Activated CD8-positive, alpha-beta memory T cell treated with anti-CD3 and anti-CD28 coated beads, Interleukin-2, amount 10 ng/mL, durations not matched to agents 7 days and 5 days (primary cell): Measurements from ENCODE around the gene MRPS35. TPM values are rescaled to one million over a fixed set of nuclear protein-coding genes. Genes with fewer than 3 reads are reported as not detected.

Source experiments
- ATAC-seq: fragments of 150-1000 bp; cut with Tn5 transposase; one replicate; pipeline ENCODE4 v1.10.0; 2021; ENCODE audit warnings: moderate library complexity
- CTCF ChIA-PET: fragments of 350-600 bp; sonication (Branson Sonifier 250); formaldehyde crosslinking; loops from one replicate; lab custom pipeline; 2021; ENCODE audit warnings: antibody characterized with exemption; lab: Charles Lee
- DNase-seq: peaks from one replicate; pipeline ENCODE4 v3.0.0-alpha.2; 2020
- H3K27ac Mint-ChIP-seq: one replicate; pipeline ENCODE4 v1.8.0; 2021; ENCODE audit warnings: mild to moderate bottlenecking, mixed read lengths
- H3K27me3 Mint-ChIP-seq: one replicate; pipeline ENCODE4 v1.8.0; 2021; ENCODE audit warnings: mixed read lengths
- H3K36me3 Mint-ChIP-seq: one replicate; pipeline ENCODE4 v1.8.0; 2021; ENCODE audit warnings: mild to moderate bottlenecking, mixed read lengths
- H3K4me1 Mint-ChIP-seq: one replicate; pipeline ENCODE4 v1.8.0; 2021; ENCODE audit warnings: mixed read lengths
- H3K4me3 Mint-ChIP-seq: one replicate; pipeline ENCODE4 v1.8.0; 2021; ENCODE audit warnings: mild to moderate bottlenecking, moderate library complexity, mixed read lengths
- H3K9me3 Mint-ChIP-seq: one replicate; pipeline ENCODE4 v1.8.0; 2022; ENCODE audit warnings: low read depth, mixed read lengths
- total RNA-seq, 2 experiments: library from RNA; stranded (reverse); gene quantifications; one replicate each; pipeline ENCODE4 v1.2.3, GENCODE V29; 2021

Gene MRPS35
- total RNA-seq, 2 experiments from 2014 or later, result 28.8 to 39.9 TPM

DNA sequence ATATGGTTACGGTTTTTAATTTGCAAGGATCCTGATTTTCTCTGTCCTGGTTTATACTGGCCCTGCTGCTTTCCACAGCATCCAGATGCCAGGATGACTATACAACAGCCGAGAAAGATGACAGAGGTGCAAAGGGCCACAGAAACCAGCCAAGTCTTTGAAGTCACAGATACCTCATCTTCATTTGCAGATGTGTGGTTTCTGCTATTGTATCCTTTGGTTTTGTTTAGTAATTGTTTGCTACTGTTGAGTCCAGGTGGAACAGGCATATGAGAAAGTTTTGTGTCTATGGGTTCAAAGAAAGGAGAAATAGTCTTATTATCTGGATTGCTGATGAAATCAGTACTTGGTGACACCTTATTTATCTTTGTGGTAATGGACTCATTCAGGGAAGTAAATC is 52.1 kb downstream of the MRPS35 start:
- Mint-ChIP-seq H3K36me3 (no peaks in the 10 kb centered on the region), H3K27me3 (no peaks in the 10 kb centered on the region), H3K4me1 (peaks cover 10% of the 10 kb centered on the region), H3K9me3 (no peaks in the 10 kb centered on the region), H3K27ac (no peak overlapping the region), H3K4me3 (no peak overlapping the region)
- CTCF ChIA-PET, result interaction anchor here (1.0 kb wide), 1 partner anchor 1309 kb away, joined by 3 read pairs; no protein-coding TSS in a partner anchor
- ATAC-seq (peak; percentile 51), DNase-seq (no peak)

DNA sequence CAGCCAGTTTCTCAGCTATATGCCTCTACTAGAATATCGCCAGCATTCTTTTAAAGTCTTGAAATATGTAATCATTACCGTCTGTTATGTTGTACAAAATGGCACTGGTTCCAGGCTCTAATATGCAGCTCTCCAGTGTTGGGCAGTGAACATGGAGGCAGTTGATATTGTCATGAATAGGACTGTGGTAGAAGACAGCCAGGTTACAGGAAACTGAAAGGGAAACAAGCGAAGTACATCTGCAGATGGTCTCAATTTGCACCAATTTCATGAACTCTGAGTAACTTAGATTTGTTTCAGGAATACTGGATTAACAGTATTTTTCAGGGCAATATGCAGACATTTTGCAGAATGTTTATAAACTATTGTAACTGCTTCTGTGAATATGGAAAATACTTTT is 56.0 kb downstream of the MRPS35 start:
- ATAC-seq (no peak), DNase-seq (no peak)
- H3K4me1 Mint-ChIP-seq, result peaks cover 10% of the 10 kb centered on the region
- CTCF ChIA-PET, result interaction anchor here (1.2 kb wide), 1 partner anchor 54 kb away, joined by 3 read pairs; no protein-coding TSS in a partner anchor
- no peak overlapping the region for H3K27ac Mint-ChIP-seq
- peaks cover 8% of the 10 kb centered on the region for H3K27me3 Mint-ChIP-seq
- no peaks in the 10 kb centered on the region for H3K36me3 Mint-ChIP-seq
- H3K4me3 Mint-ChIP-seq, result no peak overlapping the region
- no peaks in the 10 kb centered on the region for H3K9me3 Mint-ChIP-seq

DNA sequence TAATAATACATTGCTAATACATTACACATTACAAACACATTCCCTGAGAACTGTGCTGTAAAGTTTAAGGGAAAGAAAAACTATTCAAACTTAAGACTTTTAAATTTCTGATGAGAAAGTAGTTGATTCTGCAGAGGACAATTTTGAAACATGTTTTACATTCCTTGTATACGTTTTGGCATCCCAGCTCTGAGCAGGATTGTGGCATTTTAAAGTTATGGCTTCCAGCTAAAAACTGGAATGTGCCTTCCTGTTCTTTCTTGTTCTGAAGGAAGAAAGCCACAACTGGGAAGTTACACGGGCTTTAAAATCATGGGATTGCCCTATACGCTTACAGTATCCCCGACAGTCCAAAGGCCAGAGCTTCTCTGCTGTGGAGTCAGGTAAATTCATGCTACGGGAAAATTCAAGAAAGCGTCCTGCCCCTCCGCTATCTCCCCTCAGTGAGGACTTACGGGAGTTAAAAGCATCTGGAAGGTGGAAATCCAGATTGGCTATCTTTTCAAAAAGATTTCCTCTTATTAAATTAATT is 58.6 kb downstream of the MRPS35 start:
- no peak for ATAC-seq
- Mint-ChIP-seq H3K27me3 (peaks cover 20% of the 10 kb centered on the region), H3K36me3 (no peaks in the 10 kb centered on the region), H3K4me3 (no peak overlapping the region), H3K4me1 (peaks cover 7% of the 10 kb centered on the region), H3K27ac (no peak overlapping the region), H3K9me3 (no peaks in the 10 kb centered on the region)
- CTCF ChIA-PET, result interaction anchor here (0.6 kb wide), 1 partner anchor 11 kb away, joined by 3 read pairs; the partner anchor contains the start of genes KLHL42 and MANSC4
- no peak for DNase-seq

DNA sequence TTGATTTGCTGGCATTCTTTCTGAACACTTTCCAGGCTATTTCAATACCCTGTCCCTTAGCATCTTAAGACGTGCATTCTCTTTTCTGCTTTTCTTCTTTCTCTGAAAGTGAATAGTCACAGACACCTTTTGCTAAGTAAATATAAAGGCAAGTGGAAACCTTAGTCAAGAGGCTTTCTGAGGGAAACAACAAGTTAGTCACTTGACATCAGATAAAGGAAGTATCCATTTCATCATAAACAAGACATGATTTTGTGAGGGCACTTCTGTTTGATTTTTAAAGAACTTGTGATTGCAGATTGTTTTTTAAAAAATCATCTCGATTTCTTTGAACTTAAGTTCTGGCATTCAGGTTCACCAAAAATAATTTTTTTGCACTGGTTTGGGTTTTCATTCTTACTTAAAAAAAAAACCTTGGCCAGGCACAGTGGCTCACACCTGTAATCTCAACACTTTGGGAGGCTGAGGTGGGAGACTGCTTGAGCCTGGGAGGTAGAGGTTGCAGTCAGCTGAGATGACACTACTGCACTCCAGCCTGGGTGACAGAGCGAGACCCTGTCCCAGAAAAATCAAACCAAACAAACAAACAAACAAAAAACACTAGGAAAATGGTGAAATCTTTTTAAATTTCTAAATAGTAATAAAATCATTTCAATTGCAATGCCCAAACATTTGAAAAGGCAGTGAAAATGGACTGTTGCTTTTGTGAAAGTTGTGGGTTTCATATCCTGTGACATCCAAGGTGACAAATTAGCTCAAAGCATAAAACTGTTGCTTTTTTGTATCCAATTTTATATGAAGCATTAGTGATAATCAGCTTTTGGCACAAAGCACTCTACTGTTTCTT is 61.1 kb downstream of the MRPS35 start:
- H3K4me3 Mint-ChIP-seq, result no peak overlapping the region
- H3K27me3 Mint-ChIP-seq, result peaks cover 20% of the 10 kb centered on the region
- CTCF ChIA-PET, result interaction anchor here (1.2 kb wide), 1 partner anchor 49 kb away, joined by 3 read pairs; no protein-coding TSS in a partner anchor
- peaks cover 5% of the 10 kb centered on the region for H3K4me1 Mint-ChIP-seq
- DNase-seq (no peak), ATAC-seq (no peak)
- H3K27ac Mint-ChIP-seq, result no peak overlapping the region
- H3K36me3 Mint-ChIP-seq, result no peaks in the 10 kb centered on the region
- no peaks in the 10 kb centered on the region for H3K9me3 Mint-ChIP-seq

DNA sequence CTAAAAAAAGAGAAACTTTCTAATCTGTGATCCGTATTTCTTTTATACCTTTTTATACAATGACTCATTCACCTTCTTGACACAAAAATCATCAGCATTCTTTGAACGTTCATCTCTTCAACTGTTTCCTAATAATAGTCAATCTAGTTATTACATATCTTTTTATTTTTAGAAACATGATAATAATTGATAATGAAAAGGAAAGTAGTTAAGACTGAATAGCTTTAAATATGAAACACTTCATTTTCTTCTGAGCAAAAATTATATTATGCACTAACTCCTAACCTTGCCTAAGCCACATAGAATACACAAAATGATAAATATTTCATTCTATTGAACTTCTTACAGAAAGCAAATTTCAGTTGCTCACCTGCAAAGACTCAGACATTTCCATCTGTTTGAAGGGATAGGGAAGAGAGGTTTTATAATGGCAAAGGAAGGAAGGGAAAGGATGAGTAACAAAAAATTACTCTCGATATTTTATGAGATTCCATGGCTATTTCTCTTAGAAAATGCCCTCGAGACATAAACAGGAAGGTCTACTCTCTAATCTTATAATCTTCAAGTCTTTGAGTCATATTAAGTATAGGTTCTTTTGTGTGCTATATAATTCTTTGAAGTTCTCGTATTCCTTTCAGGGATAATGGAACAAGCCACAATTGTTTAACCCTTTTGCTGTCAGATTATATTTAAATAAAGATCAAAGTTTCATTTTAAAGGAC is 61.9 kb downstream of the MRPS35 start:
- Mint-ChIP-seq H3K4me3 (no peak overlapping the region), H3K27ac (no peak overlapping the region), H3K36me3 (peaks cover 1% of the 10 kb centered on the region), H3K27me3 (peaks cover 23% of the 10 kb centered on the region), H3K4me1 (peaks cover 5% of the 10 kb centered on the region), H3K9me3 (no peaks in the 10 kb centered on the region)
- CTCF ChIA-PET, result no interaction called here
- ATAC-seq, result no peak
- DNase-seq, result no peak

DNA sequence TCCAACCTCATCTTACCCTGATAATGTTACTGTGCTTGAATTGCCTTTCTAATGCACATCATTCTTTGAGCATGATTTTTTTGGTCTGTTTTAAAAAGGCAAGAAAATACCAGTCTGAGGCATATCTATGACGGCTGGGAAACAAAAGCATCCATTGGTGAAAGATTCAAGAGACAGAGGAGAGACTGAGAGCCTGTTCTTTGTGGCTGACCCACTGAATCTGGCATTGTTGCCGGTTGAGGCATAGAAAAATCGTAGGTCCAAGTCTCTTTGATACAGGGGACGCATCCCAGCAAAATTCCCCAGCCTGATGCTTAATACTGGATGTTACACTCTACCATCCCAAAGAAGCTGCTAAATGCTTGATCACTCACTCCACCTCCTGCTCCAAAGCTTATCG is 66.5 kb downstream of the MRPS35 start:
- no peaks in the 10 kb centered on the region for H3K9me3 Mint-ChIP-seq
- peaks cover 26% of the 10 kb centered on the region for H3K4me1 Mint-ChIP-seq
- ATAC-seq (no peak), DNase-seq (no peak)
- peaks cover 30% of the 10 kb centered on the region for H3K27me3 Mint-ChIP-seq
- CTCF ChIA-PET, result interaction anchor here (1.2 to 1.4 kb wide), 2 partner anchors 18 to 45 kb away, joined by 3 read pairs; no protein-coding TSS in a partner anchor
- H3K27ac Mint-ChIP-seq, result no peak overlapping the region
- H3K4me3 Mint-ChIP-seq, result no peak overlapping the region
- peaks cover 12% of the 10 kb centered on the region for H3K36me3 Mint-ChIP-seq

DNA sequence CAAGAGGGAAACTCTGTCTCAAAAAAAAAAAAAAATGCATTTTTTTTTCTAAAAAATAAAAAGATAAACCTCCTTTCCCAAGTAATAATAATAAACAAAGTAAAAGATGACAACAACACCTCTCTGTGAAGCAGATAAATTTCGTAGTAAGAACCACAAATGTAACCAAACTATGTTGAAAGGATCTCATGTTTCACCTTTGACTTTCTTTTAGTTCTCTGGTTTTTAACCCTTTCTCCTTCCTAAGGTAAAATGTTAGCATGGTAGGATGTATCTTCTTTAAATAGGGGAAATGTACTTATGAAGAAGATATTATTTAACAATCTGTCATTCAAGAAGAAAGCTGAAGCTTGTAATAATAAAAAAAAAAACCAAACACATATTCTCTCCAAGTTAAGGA is 67.6 kb downstream of the MRPS35 start:
- Mint-ChIP-seq H3K27me3 (peaks cover 25% of the 10 kb centered on the region), H3K4me3 (peak overlapping the region; percentile 30), H3K9me3 (no peaks in the 10 kb centered on the region), H3K36me3 (peaks cover 19% of the 10 kb centered on the region), H3K4me1 (peaks cover 29% of the 10 kb centered on the region), H3K27ac (no peak overlapping the region)
- ATAC-seq (no peak), DNase-seq (no peak)
- CTCF ChIA-PET, result no interaction called here

DNA sequence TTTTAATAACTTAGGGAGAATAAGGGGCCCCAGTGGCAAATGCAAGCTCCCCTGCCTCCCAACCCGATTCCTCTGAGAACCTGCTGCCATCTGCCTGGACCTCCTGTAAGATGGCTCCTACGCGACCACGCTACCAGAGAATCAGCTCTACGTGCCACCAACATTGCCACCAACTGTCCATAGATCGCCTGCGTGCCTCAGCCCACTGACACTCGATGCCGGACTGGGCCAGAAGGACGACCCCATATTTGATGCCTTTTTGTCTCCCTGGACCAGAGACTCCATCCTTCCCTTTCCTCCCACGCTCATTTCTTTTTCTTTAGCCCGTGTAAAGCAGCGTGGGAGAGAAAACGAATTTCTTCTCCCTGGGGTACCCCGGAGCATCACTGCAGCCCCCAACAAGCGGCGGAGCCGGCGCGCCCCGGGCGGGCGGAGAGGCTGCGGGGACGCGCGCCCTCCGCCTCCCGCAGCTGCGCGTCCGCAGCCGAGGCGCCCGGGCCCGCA is 68.8 kb downstream of the MRPS35 start:
- DNase-seq (no peak), ATAC-seq (peak; percentile 54)
- Mint-ChIP-seq H3K27ac (peak overlapping the region; percentile 70), H3K4me3 (peak overlapping the region; percentile 78), H3K4me1 (peaks cover 30% of the 10 kb centered on the region), H3K27me3 (peaks cover 18% of the 10 kb centered on the region), H3K36me3 (peaks cover 23% of the 10 kb centered on the region), H3K9me3 (no peaks in the 10 kb centered on the region)
- CTCF ChIA-PET, result interaction anchor here (1.1 to 2.2 kb wide), 8 partner anchors 9 to 739 kb away, joined by 3 to 8 read pairs (median 3); no protein-coding TSS in a partner anchor

DNA sequence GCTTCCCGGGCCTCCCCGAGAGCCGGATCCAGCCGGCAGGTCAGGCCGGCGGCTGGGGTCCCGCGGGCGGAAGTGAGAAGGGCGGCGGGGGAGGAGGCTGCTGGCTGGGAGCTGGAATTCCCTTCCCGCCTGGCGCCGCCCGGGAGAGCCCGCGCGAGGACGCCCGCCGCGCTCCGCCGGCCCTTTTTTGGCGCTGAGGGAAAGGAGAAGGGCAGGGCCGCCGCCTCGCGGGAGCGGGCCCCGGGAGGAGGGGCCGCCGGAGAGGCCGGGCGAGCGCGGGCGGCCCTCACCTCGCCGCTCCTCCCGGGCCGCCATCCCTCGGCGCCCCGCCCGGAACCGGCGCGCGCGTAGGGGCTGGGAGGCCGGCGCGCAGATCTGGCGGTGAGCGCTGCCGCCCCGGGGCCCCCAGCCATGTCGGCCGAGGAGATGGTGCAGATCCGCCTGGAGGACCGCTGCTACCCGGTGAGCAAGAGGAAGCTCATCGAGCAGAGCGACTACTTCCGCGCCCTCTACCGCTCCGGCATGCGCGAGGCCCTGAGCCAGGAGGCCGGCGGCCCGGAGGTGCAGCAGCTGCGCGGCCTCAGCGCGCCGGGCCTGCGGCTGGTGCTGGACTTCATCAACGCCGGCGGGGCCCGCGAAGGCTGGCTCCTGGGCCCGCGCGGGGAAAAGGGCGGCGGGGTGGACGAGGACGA is 69.4 kb downstream of the MRPS35 start, which contains the start of the genes KLHL42 and MANSC4:
Gene KLHL42 (plus strand): TSS at position 314 of the 692 bp plus-strand sequence. CDS start 98 bp downstream, at position 412.
Gene MANSC4 (minus strand): TSS at position 317 of the 692 bp plus-strand sequence. CDS start 8,960 bp downstream, outside the sequence.
- CTCF ChIA-PET, result interaction anchor here (0.6 to 2.2 kb wide), 9 partner anchors 8 to 739 kb away, joined by 3 to 8 read pairs (median 3); no protein-coding TSS in a partner anchor
- H3K4me1 Mint-ChIP-seq, result peaks cover 34% of the 10 kb centered on the region
- H3K36me3 Mint-ChIP-seq, result peaks cover 24% of the 10 kb centered on the region
- peak; percentile 78 for DNase-seq
- peak within 1 kb of the TSS; percentile 80 for H3K4me3 Mint-ChIP-seq
- peaks cover 18% of the 10 kb centered on the region for H3K27me3 Mint-ChIP-seq
- H3K9me3 Mint-ChIP-seq, result no peaks in the 10 kb centered on the region
- ATAC-seq, result peak; percentile 91
- peak within 1 kb of the TSS; percentile 75 for H3K27ac Mint-ChIP-seq

DNA sequence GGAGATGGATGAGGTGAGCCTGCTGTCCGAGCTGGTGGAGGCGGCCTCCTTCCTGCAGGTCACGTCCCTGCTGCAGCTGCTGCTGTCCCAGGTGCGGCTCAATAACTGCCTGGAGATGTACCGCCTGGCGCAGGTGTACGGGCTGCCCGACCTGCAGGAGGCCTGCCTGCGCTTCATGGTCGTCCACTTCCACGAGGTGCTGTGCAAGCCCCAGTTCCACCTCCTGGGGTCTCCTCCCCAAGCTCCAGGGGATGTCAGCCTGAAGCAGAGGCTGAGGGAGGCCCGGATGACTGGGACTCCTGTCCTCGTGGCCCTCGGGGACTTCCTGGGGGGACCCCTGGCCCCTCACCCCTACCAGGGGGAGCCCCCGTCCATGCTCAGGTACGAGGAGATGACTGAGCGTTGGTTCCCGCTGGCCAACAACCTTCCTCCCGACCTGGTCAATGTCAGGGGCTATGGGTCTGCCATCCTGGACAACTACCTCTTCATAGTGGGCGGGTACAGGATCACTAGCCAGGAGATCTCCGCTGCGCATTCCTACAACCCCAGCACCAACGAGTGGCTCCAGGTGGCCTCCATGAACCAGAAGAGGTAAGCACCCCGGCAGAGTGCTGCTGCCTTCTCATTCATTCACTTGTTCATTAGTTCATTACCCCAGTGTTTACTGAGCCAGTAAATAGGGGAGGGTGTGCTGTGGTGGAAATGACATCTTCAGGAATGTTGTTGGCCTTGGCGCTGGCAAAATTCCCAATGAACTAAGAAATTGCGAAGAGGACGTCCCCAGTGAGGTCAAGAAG is 70.2 kb downstream of the MRPS35 start:
- peak overlapping the region; percentile 80 for H3K4me3 Mint-ChIP-seq

DNA sequence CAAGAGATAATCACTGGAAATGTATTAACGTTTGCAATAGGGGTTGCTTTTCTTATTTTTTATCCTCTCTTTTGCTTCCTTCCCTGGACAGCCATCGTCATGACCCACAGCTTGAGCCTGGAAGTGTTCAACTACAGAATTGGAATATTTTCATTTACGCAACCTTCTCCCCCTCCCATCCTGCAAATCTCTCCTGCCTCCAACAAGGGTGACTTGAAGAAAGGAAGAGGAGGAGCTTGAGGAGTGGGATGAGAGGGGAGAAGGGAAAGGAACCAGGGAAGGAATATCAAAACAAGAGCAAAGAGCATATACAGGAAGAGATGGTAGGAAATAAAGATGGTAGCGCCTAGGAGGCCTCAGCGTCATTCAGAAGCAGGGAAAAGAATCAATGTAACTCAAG is 71.0 kb downstream of the MRPS35 start:
- CTCF ChIA-PET, result no interaction called here
- Mint-ChIP-seq H3K4me1 (peaks cover 44% of the 10 kb centered on the region), H3K4me3 (peak overlapping the region; percentile 80), H3K36me3 (peaks cover 24% of the 10 kb centered on the region), H3K27ac (no peak overlapping the region), H3K27me3 (peaks cover 18% of the 10 kb centered on the region), H3K9me3 (no peaks in the 10 kb centered on the region)
- no peak for DNase-seq
- ATAC-seq, result no peak

More for the DNA sequence above, 70.2 kb downstream of the MRPS35 start:
- Mint-ChIP-seq H3K36me3 (peaks cover 24% of the 10 kb centered on the region), H3K4me1 (peaks cover 38% of the 10 kb centered on the region), H3K27ac (peak overlapping the region; percentile 75), H3K9me3 (no peaks in the 10 kb centered on the region), H3K27me3 (peaks cover 18% of the 10 kb centered on the region)
- CTCF ChIA-PET, result interaction anchor here (0.6 to 2.2 kb wide), 7 partner anchors 12 to 740 kb away, joined by 3 to 8 read pairs (median 3); no protein-coding TSS in a partner anchor
- DNase-seq (peak; percentile 49), ATAC-seq (peak; percentile 43)

DNA sequence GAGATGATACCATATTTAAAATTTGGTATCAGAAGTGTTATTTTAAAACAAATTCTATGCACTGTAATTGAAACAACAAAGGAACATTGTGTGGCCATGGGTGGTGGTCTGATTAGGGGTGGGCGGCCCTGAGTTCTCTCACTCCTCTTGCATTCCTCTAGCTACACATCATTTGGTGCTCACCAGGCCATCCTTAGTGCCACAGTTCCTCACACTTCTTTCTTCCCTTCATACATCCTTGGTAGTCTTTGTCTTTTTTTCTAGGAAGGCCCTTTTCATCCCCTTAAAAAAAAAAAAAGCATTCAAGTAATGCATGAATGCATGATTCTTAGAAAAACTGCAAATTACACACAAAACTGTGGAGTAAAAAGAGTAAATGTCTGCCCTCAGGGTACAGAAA is 71.8 kb downstream of the MRPS35 start:
- Mint-ChIP-seq H3K9me3 (no peaks in the 10 kb centered on the region), H3K36me3 (peaks cover 23% of the 10 kb centered on the region), H3K27me3 (peaks cover 16% of the 10 kb centered on the region), H3K4me1 (peaks cover 44% of the 10 kb centered on the region), H3K27ac (no peak overlapping the region), H3K4me3 (no peak overlapping the region)
- DNase-seq, result no peak
- no peak for ATAC-seq
- CTCF ChIA-PET, result no interaction called here
